Prostate gland (tissue), 2 donors: ENCODE results near the gene MAP1S. TPM values are rescaled to one million over a fixed set of nuclear protein-coding genes. Genes with fewer than 3 reads are reported as not detected.

Experiments used
- DNase-seq: peaks from one replicate; pipeline ENCODE4 v3.0.0-alpha.2; 2019; ENCODE audit warnings: low spot score
- H3K27ac ChIP-seq, 2 donors: fragments of 200-600 bp; sonication (generic); 2 replicates each; pipeline ENCODE4 v1.5.1; 2017 to 2019
- H3K27me3 ChIP-seq: fragments of 200-600 bp; sonication (generic); replicated peaks from 2 replicates; pipeline ENCODE4 v1.5.1; 2019; ENCODE audit not compliant: insufficient read depth
- H3K36me3 ChIP-seq, 2 donors: fragments of 200-600 bp; sonication (generic); 1 replicate in 1 of 2; 2 replicates in 1 of 2; pipeline versions ENCODE4 v1.5.1 to v1.8.1; 2017 to 2019
- H3K4me1 ChIP-seq: fragments of 200-600 bp; sonication (generic); replicated peaks from 2 replicates; pipeline ENCODE4 v1.5.1; 2019
- H3K4me3 ChIP-seq, 2 donors: fragments of 200-600 bp; sonication (generic); 2 replicates each; pipeline ENCODE4 v1.5.1; 2017 to 2019
- H3K9me3 ChIP-seq: fragments of 200-600 bp; sonication (generic); 2 replicates; pipeline ENCODE4 v1.5.1; 2017
- POLR2A ChIP-seq: fragments of 450-650 bp; IDR thresholded peaks from one replicate; pipeline ENCODE4 v1.6.1; 2016; ENCODE audit warnings: antibody characterized with exemption, mild to moderate bottlenecking
- POLR2AphosphoS5 ChIP-seq: sonication (generic); formaldehyde crosslinking; IDR thresholded peaks from one replicate; pipeline ENCODE4 v1.6.1; 2017; ENCODE audit warnings: antibody characterized with exemption
- WGBS: methylation state at CpG from one replicate; pipeline ENCODE4 v1.1.5; 2018; 5-methylcytosine and 5-hydroxymethylcytosine counted together
- intact Hi-C: fragments of 100-400 bp; cut with DNase I; formaldehyde crosslinking; loops from one replicate; pipeline ENCODE4 v1.14.2; 2022
- total RNA-seq, 2 donors: library from RNA; depleted of rRNA; stranded (reverse); fragments of >200 nt; gene quantifications; one replicate each; pipeline ENCODE4 v1.1.0, GENCODE V29; 2016
- TF ChIP-seq, protein P1 (sequence below), 4 experiments: fragments of 200-600 bp in 2 of 4; fragments of 450-650 bp in 2 of 4; sonication (generic) in 2 of 4; IDR thresholded peaks; 1 replicate in 3 of 4; 2 replicates in 1 of 4; pipeline ENCODE4 v1.5.1; 2016 to 2019; ENCODE audit warnings: antibody characterized with exemption in 4 of 4, mild to moderate bottlenecking in 2 of 4, moderate library complexity in 2 of 4

MAP1S gene
- total RNA-seq, 2 donors from 2014 or later: 34.9 to 61.1 TPM

DNA sequence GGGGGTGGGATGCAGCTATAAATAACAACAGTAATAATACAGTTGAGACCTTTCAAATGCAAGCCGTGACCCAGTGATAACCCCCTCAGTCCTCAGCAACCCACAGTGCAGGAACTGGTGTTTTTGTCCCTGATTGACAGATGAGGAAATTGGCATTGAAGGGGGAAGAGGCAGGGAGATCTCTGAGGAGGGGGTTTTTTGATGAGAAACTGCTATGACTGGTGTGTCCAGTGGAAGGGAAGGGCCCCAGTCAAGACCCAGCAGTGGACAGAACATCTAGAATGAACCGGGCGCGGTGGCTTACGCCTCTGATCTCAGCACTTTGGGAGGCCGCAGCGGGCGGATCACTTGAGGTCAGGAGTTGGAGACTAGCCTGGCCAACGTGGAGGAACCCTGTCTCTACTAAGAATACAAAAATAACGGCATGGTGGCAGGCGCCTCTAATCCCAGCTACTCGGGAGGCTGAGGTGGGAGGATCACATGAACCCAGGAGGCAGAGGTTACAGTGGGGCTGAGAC, 1.9 kb downstream of the MAP1S start:
- H3K27ac ChIP-seq: no peak overlapping the region
- H3K27me3 ChIP-seq: no peaks in the 10 kb centered on the region
- no peak overlapping the region for H3K4me3 ChIP-seq
- H3K36me3 ChIP-seq: peaks cover 0 to 2% of the 10 kb centered on the region in 2 donors
- no peak for DNase-seq
- TF ChIP-seq POLR2A (no peak), POLR2AphosphoS5 (no peak)
- TF ChIP-seq, protein P1, sequence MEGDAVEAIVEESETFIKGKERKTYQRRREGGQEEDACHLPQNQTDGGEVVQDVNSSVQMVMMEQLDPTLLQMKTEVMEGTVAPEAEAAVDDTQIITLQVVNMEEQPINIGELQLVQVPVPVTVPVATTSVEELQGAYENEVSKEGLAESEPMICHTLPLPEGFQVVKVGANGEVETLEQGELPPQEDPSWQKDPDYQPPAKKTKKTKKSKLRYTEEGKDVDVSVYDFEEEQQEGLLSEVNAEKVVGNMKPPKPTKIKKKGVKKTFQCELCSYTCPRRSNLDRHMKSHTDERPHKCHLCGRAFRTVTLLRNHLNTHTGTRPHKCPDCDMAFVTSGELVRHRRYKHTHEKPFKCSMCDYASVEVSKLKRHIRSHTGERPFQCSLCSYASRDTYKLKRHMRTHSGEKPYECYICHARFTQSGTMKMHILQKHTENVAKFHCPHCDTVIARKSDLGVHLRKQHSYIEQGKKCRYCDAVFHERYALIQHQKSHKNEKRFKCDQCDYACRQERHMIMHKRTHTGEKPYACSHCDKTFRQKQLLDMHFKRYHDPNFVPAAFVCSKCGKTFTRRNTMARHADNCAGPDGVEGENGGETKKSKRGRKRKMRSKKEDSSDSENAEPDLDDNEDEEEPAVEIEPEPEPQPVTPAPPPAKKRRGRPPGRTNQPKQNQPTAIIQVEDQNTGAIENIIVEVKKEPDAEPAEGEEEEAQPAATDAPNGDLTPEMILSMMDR (IDR thresholded peaks at IDR 0.05): no peak
- 84% methylated on average over 12 of the region's 12 CpGs for WGBS
- H3K9me3 ChIP-seq: no peaks in the 10 kb centered on the region
- intact Hi-C loops: no loop called here
- peaks cover 9% of the 10 kb centered on the region for H3K4me1 ChIP-seq

DNA sequence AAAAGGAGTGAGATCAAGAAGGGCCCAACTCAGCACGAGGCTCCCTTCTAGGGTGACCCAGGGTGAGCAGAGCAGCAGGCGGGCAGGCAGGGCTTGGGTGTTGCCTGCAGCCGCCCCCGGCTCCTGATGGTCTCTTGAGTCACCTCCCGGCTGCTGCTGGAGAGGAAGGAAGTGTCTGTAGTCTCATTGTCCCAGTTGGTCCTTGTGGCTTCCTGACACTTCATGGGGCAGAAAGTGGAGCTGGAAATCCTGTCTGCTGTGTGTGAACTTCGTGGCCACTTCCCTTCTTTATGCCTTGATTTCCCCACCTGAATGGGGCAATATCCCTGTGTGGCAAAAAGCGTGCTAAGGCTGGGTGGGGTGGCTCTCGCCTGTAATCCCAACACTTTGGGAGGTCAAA, 2.5 kb downstream of the MAP1S start:
- Histone ChIP-seq H3K27me3 (no peaks in the 10 kb centered on the region), H3K9me3 (no peaks in the 10 kb centered on the region), H3K36me3 (peaks cover 0 to 8% of the 10 kb centered on the region in 2 donors), H3K27ac (no peak overlapping the region), H3K4me1 (peaks cover 9% of the 10 kb centered on the region), H3K4me3 (no peak overlapping the region)
- intact Hi-C loops: no loop called here
- TF ChIP-seq POLR2A (no peak), POLR2AphosphoS5 (no peak)
- TF ChIP-seq, protein P1 (IDR thresholded peaks at IDR 0.05): no peak
- WGBS: 66% methylated on average over 8 of the region's 8 CpGs
- no peak for DNase-seq

- DNase-seq: no peak
- H3K4me1 ChIP-seq: peaks cover 9% of the 10 kb centered on the region
- H3K9me3 ChIP-seq: no peaks in the 10 kb centered on the region
- WGBS: 86% methylated on average over 12 of the region's 12 CpGs
- H3K4me3 ChIP-seq: no peak overlapping the region
- H3K27me3 ChIP-seq: no peaks in the 10 kb centered on the region
- H3K36me3 ChIP-seq: peaks cover 0 to 18% of the 10 kb centered on the region in 2 donors
- intact Hi-C loops: no loop called here
- no peak overlapping the region for H3K27ac ChIP-seq
- TF ChIP-seq POLR2AphosphoS5 (no peak), POLR2A (no peak)
- TF ChIP-seq, protein P1 (IDR thresholded peaks at IDR 0.05): no peak
These were observed 3.5 kb downstream of the MAP1S start for GRCh38 chr19:17722655-17723240.

DNA sequence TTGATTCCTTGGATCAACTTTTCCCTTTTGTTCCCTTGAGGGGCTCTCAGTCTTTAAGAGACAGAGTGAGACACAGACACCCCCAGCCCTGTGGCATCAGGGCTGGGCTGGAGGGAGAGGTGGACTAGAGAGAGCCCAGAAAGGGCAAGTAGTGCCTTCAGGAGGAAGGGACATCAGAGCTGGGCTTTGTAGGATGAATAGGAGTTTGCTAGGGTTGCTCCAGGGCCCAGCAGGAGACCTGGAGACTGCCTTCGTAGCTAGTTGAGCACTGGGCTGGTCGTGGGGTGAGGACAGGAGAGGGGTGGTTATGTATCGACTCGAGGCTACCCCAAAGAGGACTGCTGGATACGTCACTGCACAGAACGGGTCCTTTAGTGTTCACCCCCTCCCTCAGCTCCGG, 5.4 kb downstream of the MAP1S start:
- no peaks in the 10 kb centered on the region for H3K9me3 ChIP-seq
- TF ChIP-seq POLR2A (no peak), POLR2AphosphoS5 (no peak)
- TF ChIP-seq, protein P1 (IDR thresholded peaks at IDR 0.05): no peak
- H3K27me3 ChIP-seq: no peaks in the 10 kb centered on the region
- no peak overlapping the region for H3K27ac ChIP-seq
- intact Hi-C loops: no loop called here
- H3K36me3 ChIP-seq: peaks cover 0 to 19% of the 10 kb centered on the region in 2 donors
- WGBS: 95% methylated on average over 7 of the region's 7 CpGs
- H3K4me1 ChIP-seq: peaks cover 9% of the 10 kb centered on the region
- no peak for DNase-seq
- H3K4me3 ChIP-seq: no peak overlapping the region
